Measurements from ENCODE around the gene TMEM131L.

TMEM131L gene

GRCh38 chr4:153533387-153533786 lies 67.2 kb downstream of the TMEM131L start:
- TF ChIP-seq TAF1 (IDR thresholded peaks at IDR 0.05; ENCODE audit: low read depth, low read length): no peak
- TF ChIP-seq POLR2AphosphoS5 (IDR thresholded peaks at IDR 0.05; ENCODE audit: low read depth, low read length): no peak
- TF ChIP-seq SPI1 (IDR thresholded peaks at IDR 0.05; ENCODE audit: low read depth, low read length): no peak
- TF ChIP-seq PAX5 (IDR thresholded peaks at IDR 0.05; ENCODE audit: insufficient read depth, low read length, severe bottlenecking): no peak
- no peak for TF ChIP-seq POU2F2 (IDR thresholded peaks at IDR 0.05; ENCODE audit: low read depth, low read length)
- no peak for TF ChIP-seq POLR2A (IDR thresholded peaks at IDR 0.05; ENCODE audit: low read depth, low read length)
- FAIRE-seq: no peak
- no peak for DNase-seq (ENCODE audit: insufficient read length, low spot score)

DNA sequence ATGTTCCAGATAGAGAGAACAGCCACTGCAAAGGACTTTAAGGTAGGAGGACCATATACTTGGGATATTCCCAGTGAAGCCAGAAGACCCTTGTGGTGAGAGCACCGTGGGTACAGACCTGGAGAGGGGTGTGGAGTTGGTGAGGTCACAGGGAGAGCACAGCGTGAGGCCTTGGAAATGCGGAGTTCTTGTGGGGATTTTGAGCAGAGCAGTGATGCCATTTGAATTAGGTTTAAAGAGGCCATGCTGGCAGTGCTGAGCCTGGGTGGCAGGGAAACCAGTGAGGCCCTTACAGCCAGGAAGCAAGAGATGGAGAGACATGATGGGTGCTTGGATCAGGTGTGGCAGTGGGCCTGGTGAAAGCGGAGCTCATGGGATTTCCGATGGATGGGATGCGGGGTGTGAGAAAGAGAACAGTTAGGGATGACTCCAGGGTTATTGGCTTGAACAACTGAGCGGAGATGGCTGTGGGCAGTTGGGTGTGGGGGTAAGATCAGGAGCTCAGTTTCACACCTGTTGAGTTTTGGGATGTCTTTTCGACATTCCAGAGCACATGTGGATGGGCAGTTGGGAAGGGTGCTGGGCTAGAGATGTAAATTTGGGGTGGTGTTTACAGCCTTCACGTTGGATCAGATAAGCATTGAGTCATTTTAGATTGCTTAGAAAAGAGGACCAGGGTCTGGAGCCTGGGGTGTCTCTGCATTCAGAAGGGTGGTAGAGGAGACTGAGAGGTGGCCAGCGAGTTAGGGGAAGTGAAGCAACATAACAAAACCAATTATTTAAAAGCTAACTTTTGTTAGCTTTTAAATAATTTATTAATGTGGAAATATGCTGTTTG lies 68.9 kb downstream of the TMEM131L start:
- FAIRE-seq (peak; percentile 58), DNase-seq (ENCODE audit: insufficient read length, low spot score) (no peak)

DNA sequence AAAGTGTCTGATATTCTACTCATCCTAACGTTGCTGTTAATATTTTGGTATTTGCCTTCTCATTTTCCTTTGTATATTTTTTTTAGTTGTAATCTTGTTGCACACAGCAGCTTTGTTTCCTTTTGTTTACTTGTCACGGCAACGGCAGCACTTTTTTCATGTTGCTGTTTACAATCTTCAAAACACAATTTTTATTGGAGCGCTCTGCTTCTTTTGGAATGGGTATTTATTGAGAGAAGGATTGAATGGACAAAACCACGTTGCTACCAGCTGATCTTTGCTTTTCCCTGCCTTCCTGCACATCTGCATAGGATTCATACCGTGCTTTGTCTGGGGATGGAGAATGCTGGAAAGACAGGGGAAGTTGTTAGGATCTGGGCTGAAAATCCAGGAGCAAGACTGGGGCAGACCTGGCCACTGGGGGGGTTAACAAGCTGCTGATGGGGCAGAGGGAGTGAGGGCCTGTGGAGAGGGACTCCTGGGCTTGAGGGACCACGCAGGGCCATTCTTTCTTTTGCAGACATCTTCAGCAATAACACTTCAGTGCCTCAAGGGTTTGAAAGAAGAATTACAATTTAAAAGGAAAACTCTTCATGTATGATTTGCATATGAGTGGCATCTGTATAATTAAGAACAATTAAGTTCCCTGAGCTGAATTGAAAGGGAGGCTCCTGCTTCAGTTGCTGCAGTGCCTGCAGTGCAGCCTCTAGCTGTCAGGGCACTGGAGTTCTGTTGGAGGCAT lies 69.8 kb downstream of the TMEM131L start:
- DNase-seq (ENCODE audit: insufficient read length, low spot score) (no peak), FAIRE-seq (peak; percentile 35)
- TF ChIP-seq PAX5 (IDR thresholded peaks at IDR 0.05; ENCODE audit: insufficient read depth, low read length, severe bottlenecking) (no peak), SPI1 (IDR thresholded peaks at IDR 0.05; ENCODE audit: low read depth, low read length) (no peak)

More for the DNA sequence above, 68.9 kb downstream of the TMEM131L start:
- TF ChIP-seq TAF1 (IDR thresholded peaks at IDR 0.05; ENCODE audit: low read depth, low read length): no peak
- no peak for TF ChIP-seq SPI1 (IDR thresholded peaks at IDR 0.05; ENCODE audit: low read depth, low read length)
- no peak for TF ChIP-seq POLR2AphosphoS5 (IDR thresholded peaks at IDR 0.05; ENCODE audit: low read depth, low read length)
- no peak; the same call in 1 of the 2 replicates for TF ChIP-seq POLR2A (IDR thresholded peaks at IDR 0.05; ENCODE audit: low read depth, low read length)
- TF ChIP-seq PAX5 (IDR thresholded peaks at IDR 0.05; ENCODE audit: insufficient read depth, low read length, severe bottlenecking): no peak
- no peak for TF ChIP-seq POU2F2 (IDR thresholded peaks at IDR 0.05; ENCODE audit: low read depth, low read length)

GRCh38 chr4:153537493-153537960 lies 71.4 kb downstream of the TMEM131L start:
- no peak for FAIRE-seq
- TF ChIP-seq POU2F2 (IDR thresholded peaks at IDR 0.05; ENCODE audit: low read depth, low read length): no peak
- no peak for TF ChIP-seq POLR2A (IDR thresholded peaks at IDR 0.05; ENCODE audit: low read depth, low read length)
- no peak for TF ChIP-seq POLR2AphosphoS5 (IDR thresholded peaks at IDR 0.05; ENCODE audit: low read depth, low read length)
- TF ChIP-seq PAX5 (IDR thresholded peaks at IDR 0.05; ENCODE audit: insufficient read depth, low read length, severe bottlenecking): no peak
- TF ChIP-seq TAF1 (IDR thresholded peaks at IDR 0.05; ENCODE audit: low read depth, low read length): no peak
- no peak for TF ChIP-seq SPI1 (IDR thresholded peaks at IDR 0.05; ENCODE audit: low read depth, low read length)
- DNase-seq (ENCODE audit: insufficient read length, low spot score): no peak

GRCh38 chr4:153538487-153539357 lies 72.6 kb downstream of the TMEM131L start:
- no peak for TF ChIP-seq POU2F2 (IDR thresholded peaks at IDR 0.05; ENCODE audit: low read depth, low read length)
- TF ChIP-seq SPI1 (IDR thresholded peaks at IDR 0.05; ENCODE audit: low read depth, low read length): no peak
- TF ChIP-seq POLR2A (IDR thresholded peaks at IDR 0.05; ENCODE audit: low read depth, low read length): no peak
- no peak for TF ChIP-seq TAF1 (IDR thresholded peaks at IDR 0.05; ENCODE audit: low read depth, low read length)
- no peak for TF ChIP-seq PAX5 (IDR thresholded peaks at IDR 0.05; ENCODE audit: insufficient read depth, low read length, severe bottlenecking)
- no peak for TF ChIP-seq POLR2AphosphoS5 (IDR thresholded peaks at IDR 0.05; ENCODE audit: low read depth, low read length)
- DNase-seq (ENCODE audit: insufficient read length, low spot score) (no peak), FAIRE-seq (no peak)

- no peak for TF ChIP-seq TAF1 (IDR thresholded peaks at IDR 0.05; ENCODE audit: low read depth, low read length)
- TF ChIP-seq PAX5 (IDR thresholded peaks at IDR 0.05; ENCODE audit: insufficient read depth, low read length, severe bottlenecking): no peak
- TF ChIP-seq POLR2A (IDR thresholded peaks at IDR 0.05; ENCODE audit: low read depth, low read length): no peak
- no peak for TF ChIP-seq POLR2AphosphoS5 (IDR thresholded peaks at IDR 0.05; ENCODE audit: low read depth, low read length)
- no peak for TF ChIP-seq POU2F2 (IDR thresholded peaks at IDR 0.05; ENCODE audit: low read depth, low read length)
- TF ChIP-seq SPI1 (IDR thresholded peaks at IDR 0.05; ENCODE audit: low read depth, low read length): no peak
- DNase-seq (ENCODE audit: insufficient read length, low spot score): no peak
- FAIRE-seq: no peak
Observed at GRCh38 chr4:153539422-153539821, 73.3 kb downstream of the TMEM131L start.

DNA sequence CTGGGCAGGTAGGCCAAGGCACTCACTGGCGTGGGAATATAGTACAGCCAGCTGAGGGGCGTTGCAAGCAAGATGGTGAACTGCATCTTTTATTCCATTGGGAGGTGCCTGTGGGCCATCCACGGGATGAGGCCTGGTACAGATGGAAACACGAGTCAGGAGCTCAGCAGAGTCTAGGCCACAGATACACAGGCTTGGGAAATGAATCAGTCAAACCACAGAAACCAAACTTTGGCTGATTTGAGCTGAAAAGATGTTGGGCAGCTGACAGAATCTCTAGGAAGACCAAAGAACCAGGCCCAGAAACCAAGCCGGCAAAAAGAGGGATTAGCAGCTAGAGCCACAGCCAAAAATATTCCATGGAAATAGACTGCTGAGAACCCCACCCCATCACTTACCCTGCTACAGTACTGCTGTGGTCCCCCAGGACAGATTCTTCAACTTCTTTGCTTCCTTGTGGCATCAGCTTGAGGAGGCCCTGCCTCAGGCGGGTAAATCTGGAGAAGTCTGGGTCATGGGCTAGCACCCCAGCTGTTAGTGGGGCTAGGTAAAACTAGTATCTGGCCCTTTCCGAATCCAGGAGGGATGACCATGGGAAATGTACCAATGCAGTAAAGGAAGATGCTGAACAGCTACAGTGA lies 75.4 kb downstream of the TMEM131L start:
- FAIRE-seq (peak; percentile 74), DNase-seq (ENCODE audit: insufficient read length, low spot score) (no peak)
- TF ChIP-seq POLR2A (IDR thresholded peaks at IDR 0.05; ENCODE audit: low read depth, low read length) (no peak; the same call in 1 of the 2 replicates), POLR2AphosphoS5 (IDR thresholded peaks at IDR 0.05; ENCODE audit: low read depth, low read length) (no peak), SPI1 (IDR thresholded peaks at IDR 0.05; ENCODE audit: low read depth, low read length) (no peak), POU2F2 (IDR thresholded peaks at IDR 0.05; ENCODE audit: low read depth, low read length) (no peak), TAF1 (IDR thresholded peaks at IDR 0.05; ENCODE audit: low read depth, low read length) (no peak), PAX5 (IDR thresholded peaks at IDR 0.05; ENCODE audit: insufficient read depth, low read length, severe bottlenecking) (no peak)

DNA sequence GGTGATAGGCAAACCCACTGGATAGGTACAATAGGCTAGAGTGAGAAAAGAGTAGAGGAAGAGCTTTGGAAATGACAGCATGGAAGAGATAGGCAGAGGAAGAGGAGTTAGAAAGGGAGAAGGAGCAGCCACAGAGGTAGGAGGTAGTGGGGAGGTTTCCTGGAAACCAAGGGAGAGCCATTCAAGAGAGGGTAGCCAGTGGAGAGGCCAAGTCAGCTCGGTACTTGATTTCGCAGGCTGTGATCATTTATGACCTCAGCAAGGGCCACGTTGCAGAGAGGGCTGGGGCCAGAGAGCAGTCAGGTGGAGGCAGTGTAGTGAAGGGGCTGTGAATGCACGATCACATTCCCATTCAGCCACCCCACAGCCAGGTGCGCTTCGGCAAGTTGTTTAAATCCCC lies 76.0 kb downstream of the TMEM131L start:
- FAIRE-seq (peak; percentile 62), DNase-seq (ENCODE audit: insufficient read length, low spot score) (no peak)
- TF ChIP-seq POLR2A (IDR thresholded peaks at IDR 0.05; ENCODE audit: low read depth, low read length) (peak; percentile 24; the same call in 1 of the 2 replicates), POU2F2 (IDR thresholded peaks at IDR 0.05; ENCODE audit: low read depth, low read length) (no peak), POLR2AphosphoS5 (IDR thresholded peaks at IDR 0.05; ENCODE audit: low read depth, low read length) (no peak), PAX5 (IDR thresholded peaks at IDR 0.05; ENCODE audit: insufficient read depth, low read length, severe bottlenecking) (no peak), SPI1 (IDR thresholded peaks at IDR 0.05; ENCODE audit: low read depth, low read length) (no peak)
